Large intestine (tissue), 12 donors: ENCODE measurements around the gene PITPNM1. TPM values are rescaled to one million over a fixed set of nuclear protein-coding genes. Genes with fewer than 3 reads are reported as not detected.
"Not testable (repeated sequence)": the region's sequence is repeated elsewhere in the genome, so short reads cannot be mapped to it uniquely, and the experiment has no call there.

Source experiments
- DNase-seq, 2 donors: peaks; one replicate each; pipeline versions ENCODE4 v3.0.0 to v3.0.0-alpha.2; 2013
- H3K27ac ChIP-seq: one replicate; pipeline ENCODE4 v1.5.1; 2013; ENCODE audit warnings: low read length
- H3K27me3 ChIP-seq: 2 replicates; pipeline ENCODE4 v1.6.1; 2013; ENCODE audit warnings: low read length; ENCODE audit not compliant: control insufficient read depth, insufficient read depth
- H3K36me3 ChIP-seq: 2 replicates; pipeline ENCODE4 v1.6.1; 2013; ENCODE audit warnings: low read length; ENCODE audit not compliant: control insufficient read depth, insufficient read depth
- H3K4me1 ChIP-seq: one replicate; pipeline ENCODE4 v1.6.1; 2013; ENCODE audit warnings: low read length; ENCODE audit not compliant: control insufficient read depth, insufficient read depth
- H3K4me3 ChIP-seq: one replicate; pipeline ENCODE4 v1.5.1; 2013; ENCODE audit warnings: low read length
- H3K9me3 ChIP-seq: one replicate; pipeline ENCODE4 v1.6.1; 2013; ENCODE audit warnings: mild to moderate bottlenecking, low read depth, low read length, moderate library complexity; ENCODE audit not compliant: control insufficient read depth
- WGBS: methylation state at CpG from one replicate; pipeline ENCODE4 v1.1.5; 2013; ENCODE audit warnings: low lambda C conversion rate; ENCODE audit not compliant: insufficient coverage; 5-methylcytosine and 5-hydroxymethylcytosine counted together
- long read RNA-seq, 11 donors: transcript quantifications; one replicate each; lab custom pipeline, GENCODE V29; 2026
- polyA plus RNA-seq: library from polyadenylated mRNA; unstranded; fragments of 120-200 nt; gene quantifications from one replicate; pipeline ENCODE4 v1.2.1, GENCODE V29; 2013

PITPNM1 gene
- 54.1 TPM for polyA plus RNA-seq
- long read RNA-seq, donor 1 = 0 reads
- long read RNA-seq, donor 2, partial matches to known transcripts = 27 of 27 reads
- long read RNA-seq, donor 2, other reads (novel, unspliced or antisense) = 0 of 27 reads
- long read RNA-seq, donor 3 = 0 reads
- long read RNA-seq, donor 4 = 0 reads
- long read RNA-seq, donor 5, full-length matches to known transcripts = 1 of 1 reads
- long read RNA-seq, donor 5, partial matches to known transcripts = 0 of 1 reads
- long read RNA-seq, donor 5, other reads (novel, unspliced or antisense) = 0 of 1 reads
- long read RNA-seq, donor 6, full-length matches to known transcripts = 1 of 1 reads
- long read RNA-seq, donor 6, partial matches to known transcripts = 0 of 1 reads
- long read RNA-seq, donor 6, other reads (novel, unspliced or antisense) = 0 of 1 reads
- long read RNA-seq, donor 7, partial matches to known transcripts = 0 of 1 reads
- long read RNA-seq, donor 7, other reads (novel, unspliced or antisense) = 0 of 1 reads
- long read RNA-seq, donor 8, partial matches to known transcripts = 7 of 9 reads
- long read RNA-seq, donor 8, other reads (novel, unspliced or antisense) = 0 of 9 reads
- long read RNA-seq, donor 9 = 0 reads
- long read RNA-seq, donor 10, full-length matches to known transcripts = 2 of 10 reads
- long read RNA-seq, donor 10, partial matches to known transcripts = 8 of 10 reads
- long read RNA-seq, donor 10, other reads (novel, unspliced or antisense) = 0 of 10 reads
- long read RNA-seq, donor 11, full-length matches to known transcripts = 1 of 1 reads
- long read RNA-seq, donor 11, partial matches to known transcripts = 0 of 1 reads
- long read RNA-seq, donor 11, other reads (novel, unspliced or antisense) = 0 of 1 reads

- Histone ChIP-seq H3K27me3 (peaks cover 3% of the 10 kb centered on the region), H3K4me3 (peak within 1 kb of the TSS; percentile 84), H3K9me3 (no peaks in the 10 kb centered on the region), H3K4me1 (peaks cover 48% of the 10 kb centered on the region), H3K27ac (peak within 1 kb of the TSS; percentile 94), H3K36me3 (peaks cover 28% of the 10 kb centered on the region)
- no CpG with 5 or more reads among the region's 58 CpGs for WGBS
- peak; percentile 53 to 82 for DNase-seq
Measured at GRCh38 chr11:67504950-67505581, at the start of gene PITPNM1. Gene PITPNM1 (minus strand): TSS chr11:67505363. CDS start chr11:67504180, 1,183 bp downstream.

GRCh38 chr11:67551697-67552096 is 46.5 kb upstream of the PITPNM1 start:
- not testable (repeated sequence) for H3K4me1 ChIP-seq, H3K9me3 ChIP-seq, H3K27me3 ChIP-seq, H3K27ac ChIP-seq, DNase-seq, H3K4me3 ChIP-seq, H3K36me3 ChIP-seq

- Histone ChIP-seq H3K36me3 (no peaks in the 10 kb centered on the region), H3K9me3 (no peaks in the 10 kb centered on the region), H3K27ac (no peak overlapping the region), H3K4me3 (no peak overlapping the region), H3K27me3 (no peaks in the 10 kb centered on the region), H3K4me1 (peaks cover 5% of the 10 kb centered on the region)
- no peak for DNase-seq
Measured at GRCh38 chr11:67551127-67551526, 46.0 kb upstream of the PITPNM1 start.

- DNase-seq = no peak
- Histone ChIP-seq H3K27ac (no peak overlapping the region), H3K9me3 (no peaks in the 10 kb centered on the region), H3K4me3 (no peak overlapping the region), H3K36me3 (no peaks in the 10 kb centered on the region), H3K27me3 (no peaks in the 10 kb centered on the region), H3K4me1 (peaks cover 7% of the 10 kb centered on the region)
- WGBS = 80% methylated on average over 2 of the region's 9 CpGs
Measured at GRCh38 chr11:67548555-67549110, 43.5 kb upstream of the PITPNM1 start.

GRCh38 chr11:67548112-67548511 is 42.9 kb upstream of the PITPNM1 start:
- 83% methylated on average over 1 of the region's 4 CpGs for WGBS
- DNase-seq = not testable (repeated sequence)

GRCh38 chr11:67545280-67545679 is 40.1 kb upstream of the PITPNM1 start:
- Histone ChIP-seq H3K4me1 (peaks cover 7% of the 10 kb centered on the region), H3K27ac (peak overlapping the region; percentile 50), H3K9me3 (no peaks in the 10 kb centered on the region), H3K36me3 (no peaks in the 10 kb centered on the region), H3K27me3 (no peaks in the 10 kb centered on the region), H3K4me3 (no peak overlapping the region)
- 100% methylated on average over 1 of the region's 8 CpGs for WGBS
- DNase-seq = peak; percentile 52 to 74

More at GRCh38 chr11:67548112-67548511, 42.9 kb upstream of the PITPNM1 start:
- not testable (repeated sequence) for H3K9me3 ChIP-seq, H3K27me3 ChIP-seq, H3K4me1 ChIP-seq, H3K36me3 ChIP-seq, H3K27ac ChIP-seq, H3K4me3 ChIP-seq

- no peak overlapping the region for H3K4me3 ChIP-seq
- H3K36me3 ChIP-seq = no peaks in the 10 kb centered on the region
- no peaks in the 10 kb centered on the region for H3K9me3 ChIP-seq
- H3K4me1 ChIP-seq = peaks cover 7% of the 10 kb centered on the region
- H3K27ac ChIP-seq = peak overlapping the region; percentile 50
- WGBS = no CpG with 5 or more reads among the region's 10 CpGs
- peak; percentile 47 to 71 for DNase-seq
- no peaks in the 10 kb centered on the region for H3K27me3 ChIP-seq
Measured at GRCh38 chr11:67544616-67545242, 39.6 kb upstream of the PITPNM1 start.

- Histone ChIP-seq H3K9me3 (no peaks in the 10 kb centered on the region), H3K4me3 (no peak overlapping the region), H3K27ac (no peak overlapping the region), H3K36me3 (no peaks in the 10 kb centered on the region), H3K4me1 (peaks cover 7% of the 10 kb centered on the region), H3K27me3 (no peaks in the 10 kb centered on the region)
- no CpG with 5 or more reads among the region's 2 CpGs for WGBS
- DNase-seq = no peak
Measured at GRCh38 chr11:67543585-67543984, 38.4 kb upstream of the PITPNM1 start.

- Histone ChIP-seq H3K27me3 (no peaks in the 10 kb centered on the region), H3K9me3 (no peaks in the 10 kb centered on the region), H3K4me3 (no peak overlapping the region), H3K4me1 (peaks cover 7% of the 10 kb centered on the region), H3K36me3 (no peaks in the 10 kb centered on the region), H3K27ac (no peak overlapping the region)
- no peak for DNase-seq
- WGBS = no CpG with 5 or more reads among the region's 7 CpGs
Measured at GRCh38 chr11:67542971-67543370, 37.8 kb upstream of the PITPNM1 start.

GRCh38 chr11:67542169-67542568 is 37.0 kb upstream of the PITPNM1 start:
- Histone ChIP-seq H3K36me3 (no peaks in the 10 kb centered on the region), H3K4me1 (peaks cover 7% of the 10 kb centered on the region), H3K27ac (no peak overlapping the region), H3K27me3 (no peaks in the 10 kb centered on the region), H3K9me3 (no peaks in the 10 kb centered on the region), H3K4me3 (no peak overlapping the region)
- whole genome bisulfite sequencing = no CpG with 5 or more reads among the region's 3 CpGs
- no peak for DNase-seq
